ENCODE measurements around the gene C1QA. TPM values are rescaled to one million over a fixed set of nuclear protein-coding genes. Genes with fewer than 3 reads are reported as not detected.

The C1QA gene
- total and polyA plus RNA-seq, 2 experiments from 2014 or later: not detected

DNA sequence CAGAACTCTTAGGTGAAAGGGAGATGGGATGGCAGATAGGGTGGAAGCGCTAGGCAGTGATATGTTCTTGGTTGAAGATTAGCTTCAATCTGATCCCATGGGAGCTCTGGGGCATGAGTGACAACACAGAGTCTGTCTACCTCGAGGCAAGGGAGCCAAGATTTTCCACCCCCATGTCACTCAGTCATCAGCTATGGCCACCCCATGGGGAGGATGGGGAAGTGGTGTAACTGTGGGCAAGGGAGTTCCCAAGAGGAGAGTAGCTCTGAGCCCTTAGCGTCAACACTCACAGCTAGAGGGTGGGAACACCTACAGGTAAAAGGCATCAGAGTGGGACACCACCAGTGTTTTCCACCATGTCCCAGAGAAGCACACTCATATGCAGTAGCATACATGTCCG is 30.3 kb upstream of the C1QA start:
- Histone ChIP-seq H3K4me3 (no peak overlapping the region), H3K36me3 (no peaks in the 10 kb centered on the region), H3K27ac (no peak overlapping the region), H3K4me1 (ENCODE audit: low read depth) (no peaks in the 10 kb centered on the region), H3K9me3 (ENCODE audit: low read depth) (no peaks in the 10 kb centered on the region), H3K27me3 (peaks cover 73% of the 10 kb centered on the region)
- no peak for DNase-seq (ENCODE audit: low read depth in 1 of 2, low spot score in 1 of 2)
- TF ChIP-seq, protein P1, sequence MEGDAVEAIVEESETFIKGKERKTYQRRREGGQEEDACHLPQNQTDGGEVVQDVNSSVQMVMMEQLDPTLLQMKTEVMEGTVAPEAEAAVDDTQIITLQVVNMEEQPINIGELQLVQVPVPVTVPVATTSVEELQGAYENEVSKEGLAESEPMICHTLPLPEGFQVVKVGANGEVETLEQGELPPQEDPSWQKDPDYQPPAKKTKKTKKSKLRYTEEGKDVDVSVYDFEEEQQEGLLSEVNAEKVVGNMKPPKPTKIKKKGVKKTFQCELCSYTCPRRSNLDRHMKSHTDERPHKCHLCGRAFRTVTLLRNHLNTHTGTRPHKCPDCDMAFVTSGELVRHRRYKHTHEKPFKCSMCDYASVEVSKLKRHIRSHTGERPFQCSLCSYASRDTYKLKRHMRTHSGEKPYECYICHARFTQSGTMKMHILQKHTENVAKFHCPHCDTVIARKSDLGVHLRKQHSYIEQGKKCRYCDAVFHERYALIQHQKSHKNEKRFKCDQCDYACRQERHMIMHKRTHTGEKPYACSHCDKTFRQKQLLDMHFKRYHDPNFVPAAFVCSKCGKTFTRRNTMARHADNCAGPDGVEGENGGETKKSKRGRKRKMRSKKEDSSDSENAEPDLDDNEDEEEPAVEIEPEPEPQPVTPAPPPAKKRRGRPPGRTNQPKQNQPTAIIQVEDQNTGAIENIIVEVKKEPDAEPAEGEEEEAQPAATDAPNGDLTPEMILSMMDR (IDR thresholded peaks at IDR 0.05; ENCODE audit: low read depth, low read length): no peak

DNA sequence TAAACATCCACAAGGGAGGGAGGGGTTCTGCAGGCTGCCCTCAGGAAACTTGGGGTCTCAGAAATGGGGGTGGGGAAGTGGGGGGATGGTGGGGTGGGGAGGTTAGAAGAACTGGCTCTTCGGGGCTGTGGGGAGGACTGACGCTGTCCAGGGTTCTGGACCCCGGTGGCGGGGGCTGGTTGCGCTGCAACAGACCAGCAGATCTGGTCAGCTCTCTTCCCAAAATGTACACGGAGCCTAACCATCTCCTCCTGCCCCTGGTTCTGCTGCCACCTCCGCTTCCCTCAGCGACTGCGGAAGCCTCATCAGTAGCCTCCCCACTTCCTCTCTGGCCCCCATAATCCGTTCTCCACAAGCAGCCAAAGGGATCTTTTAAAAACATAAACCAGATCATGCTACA is 29.3 kb upstream of the C1QA start:
- peak in 1 of 2 donors; percentile 58 for DNase-seq (ENCODE audit: low read depth in 1 of 2, low spot score in 1 of 2)
- TF ChIP-seq, protein P1 (IDR thresholded peaks at IDR 0.05; ENCODE audit: low read depth, low read length): no peak
- H3K4me3 ChIP-seq: no peak overlapping the region
- no peaks in the 10 kb centered on the region for H3K4me1 ChIP-seq (ENCODE audit: low read depth)
- no peak overlapping the region for H3K27ac ChIP-seq
- H3K27me3 ChIP-seq: peaks cover 73% of the 10 kb centered on the region
- H3K36me3 ChIP-seq: no peaks in the 10 kb centered on the region
- H3K9me3 ChIP-seq (ENCODE audit: low read depth): no peaks in the 10 kb centered on the region

DNA sequence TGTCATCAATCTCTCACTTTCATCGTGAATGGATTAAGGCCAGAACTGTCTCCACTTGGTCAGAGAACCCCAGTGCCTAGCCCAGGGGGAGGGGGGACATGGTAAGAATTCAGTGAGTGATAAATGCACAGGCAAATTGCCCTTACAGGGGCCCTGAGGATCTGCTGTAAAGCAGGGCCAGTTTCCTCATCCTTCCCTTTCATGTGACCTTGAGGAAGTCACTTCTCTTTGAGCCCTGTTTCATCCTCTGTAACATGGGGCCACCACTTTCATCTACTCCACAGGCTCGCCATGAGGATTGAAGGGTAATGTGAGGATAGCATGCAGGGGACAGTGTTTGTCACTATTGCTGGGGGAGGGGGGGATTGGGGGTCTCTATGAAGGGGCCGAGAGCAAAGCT is 28.1 kb upstream of the C1QA start:
- Histone ChIP-seq H3K4me1 (ENCODE audit: low read depth) (no peaks in the 10 kb centered on the region), H3K36me3 (no peaks in the 10 kb centered on the region), H3K9me3 (ENCODE audit: low read depth) (no peaks in the 10 kb centered on the region), H3K4me3 (no peak overlapping the region), H3K27ac (no peak overlapping the region), H3K27me3 (peaks cover 73% of the 10 kb centered on the region)
- TF ChIP-seq, protein P1 (IDR thresholded peaks at IDR 0.05; ENCODE audit: low read depth, low read length): no peak
- DNase-seq (ENCODE audit: low read depth in 1 of 2, low spot score in 1 of 2): no peak

DNA sequence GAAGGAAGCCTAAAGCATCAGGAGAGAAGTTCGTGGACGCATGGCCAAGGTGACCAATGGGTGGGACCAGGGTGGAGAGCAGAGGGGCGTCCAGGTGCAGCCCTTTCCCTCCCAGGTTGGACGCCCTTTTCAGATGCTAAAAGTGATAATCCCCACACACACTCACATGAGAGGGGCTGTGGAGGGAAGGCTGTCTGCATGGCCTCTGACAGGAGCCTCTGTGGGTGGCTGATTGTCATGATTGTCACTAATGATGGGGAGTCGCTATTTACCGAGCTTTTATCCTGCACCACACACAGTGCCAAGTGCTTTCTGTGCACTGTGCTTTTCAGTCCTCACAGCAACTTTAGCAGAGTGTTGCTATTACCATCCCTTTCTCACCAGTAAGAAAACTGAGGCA is 27.1 kb upstream of the C1QA start:
- Histone ChIP-seq H3K9me3 (ENCODE audit: low read depth) (no peaks in the 10 kb centered on the region), H3K27ac (no peak overlapping the region), H3K36me3 (no peaks in the 10 kb centered on the region), H3K27me3 (peaks cover 73% of the 10 kb centered on the region), H3K4me3 (no peak overlapping the region), H3K4me1 (ENCODE audit: low read depth) (no peaks in the 10 kb centered on the region)
- DNase-seq (ENCODE audit: low read depth in 1 of 2, low spot score in 1 of 2): no peak
- TF ChIP-seq, protein P1 (IDR thresholded peaks at IDR 0.05; ENCODE audit: low read depth, low read length): no peak

DNA sequence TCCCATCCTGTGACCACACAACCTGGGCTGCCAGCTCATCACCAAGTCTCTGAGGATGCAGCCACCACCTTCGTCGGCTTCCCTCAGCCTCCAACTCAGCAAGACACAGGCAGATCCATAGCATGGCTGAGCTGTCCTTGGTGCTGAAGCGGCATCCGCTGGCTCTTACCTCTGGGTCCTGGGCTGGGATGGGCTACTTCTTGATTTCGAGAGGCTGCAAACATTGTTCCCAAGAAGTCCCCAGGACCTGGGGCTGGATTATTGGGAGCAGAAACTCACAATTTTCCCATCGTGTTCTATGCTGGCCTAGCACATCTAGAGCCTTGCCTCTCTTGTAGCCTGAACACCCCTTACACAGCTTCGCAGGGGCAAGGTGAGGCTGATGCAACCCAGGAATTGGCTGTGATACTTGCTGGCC is 24.9 kb upstream of the C1QA start:
- H3K27ac ChIP-seq: no peak overlapping the region
- H3K27me3 ChIP-seq: peaks cover 70% of the 10 kb centered on the region
- no peaks in the 10 kb centered on the region for H3K36me3 ChIP-seq
- H3K4me3 ChIP-seq: no peak overlapping the region
- TF ChIP-seq, protein P1 (IDR thresholded peaks at IDR 0.05; ENCODE audit: low read depth, low read length): no peak
- peak; percentile 76 to 90 for DNase-seq (ENCODE audit: low read depth in 1 of 2, low spot score in 1 of 2)
- no peaks in the 10 kb centered on the region for H3K4me1 ChIP-seq (ENCODE audit: low read depth)
- no peaks in the 10 kb centered on the region for H3K9me3 ChIP-seq (ENCODE audit: low read depth)
